ENCODE measurements around the gene DHCR24.

The DHCR24 gene

DNA sequence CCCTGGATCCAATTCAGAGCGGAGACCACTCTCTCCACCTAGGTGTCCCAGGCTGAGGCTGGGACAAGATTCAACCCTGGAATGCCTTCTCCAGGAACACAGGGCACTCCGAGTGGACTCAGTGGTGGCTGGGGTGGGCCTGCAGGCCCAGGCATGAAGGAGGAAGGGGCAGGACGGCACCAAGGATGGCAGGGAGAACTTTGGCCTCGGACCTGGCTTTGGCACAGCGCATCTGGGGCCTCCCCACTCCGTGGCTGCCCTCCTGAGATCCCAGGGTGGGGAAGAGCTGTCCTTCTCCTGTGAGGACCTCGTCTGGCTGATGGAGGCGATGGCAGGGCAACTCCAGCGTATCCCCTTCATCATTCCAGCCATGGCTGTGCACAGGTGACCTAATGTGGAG, 35.6 kb downstream of the DHCR24 start:
- Mint-ChIP-seq H3K4me1 (peaks cover 7% of the 10 kb centered on the region), H3K27me3 (ENCODE audit: low read depth) (no peaks in the 10 kb centered on the region)
- TF ChIP-seq, protein P1, sequence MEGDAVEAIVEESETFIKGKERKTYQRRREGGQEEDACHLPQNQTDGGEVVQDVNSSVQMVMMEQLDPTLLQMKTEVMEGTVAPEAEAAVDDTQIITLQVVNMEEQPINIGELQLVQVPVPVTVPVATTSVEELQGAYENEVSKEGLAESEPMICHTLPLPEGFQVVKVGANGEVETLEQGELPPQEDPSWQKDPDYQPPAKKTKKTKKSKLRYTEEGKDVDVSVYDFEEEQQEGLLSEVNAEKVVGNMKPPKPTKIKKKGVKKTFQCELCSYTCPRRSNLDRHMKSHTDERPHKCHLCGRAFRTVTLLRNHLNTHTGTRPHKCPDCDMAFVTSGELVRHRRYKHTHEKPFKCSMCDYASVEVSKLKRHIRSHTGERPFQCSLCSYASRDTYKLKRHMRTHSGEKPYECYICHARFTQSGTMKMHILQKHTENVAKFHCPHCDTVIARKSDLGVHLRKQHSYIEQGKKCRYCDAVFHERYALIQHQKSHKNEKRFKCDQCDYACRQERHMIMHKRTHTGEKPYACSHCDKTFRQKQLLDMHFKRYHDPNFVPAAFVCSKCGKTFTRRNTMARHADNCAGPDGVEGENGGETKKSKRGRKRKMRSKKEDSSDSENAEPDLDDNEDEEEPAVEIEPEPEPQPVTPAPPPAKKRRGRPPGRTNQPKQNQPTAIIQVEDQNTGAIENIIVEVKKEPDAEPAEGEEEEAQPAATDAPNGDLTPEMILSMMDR (IDR thresholded peaks at IDR 0.05; ENCODE audit: unreplicated experiment in 3 of 3) = no peak

DNA sequence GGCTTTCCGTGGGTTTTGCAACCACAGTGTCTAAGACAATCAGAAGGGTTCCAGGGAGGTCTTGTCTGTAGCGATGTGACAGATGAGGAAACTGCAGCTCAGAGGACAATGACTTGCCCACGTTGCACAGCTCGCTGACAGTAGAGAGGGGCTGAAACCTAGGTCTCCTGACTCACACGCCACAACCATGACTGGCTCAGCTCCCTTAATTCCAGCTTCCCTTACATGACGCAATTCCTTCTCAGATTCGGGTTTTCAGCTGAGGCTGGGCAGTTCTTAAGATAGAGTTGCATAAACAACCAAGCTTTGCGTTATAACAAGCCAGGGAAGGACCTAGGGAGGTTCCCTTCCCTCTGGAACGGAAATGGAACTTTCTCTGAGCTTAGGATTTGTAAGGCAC, 36.3 kb downstream of the DHCR24 start:
- Mint-ChIP-seq H3K9me3 (no peaks in the 10 kb centered on the region), H3K4me1 (peaks cover 7% of the 10 kb centered on the region), H3K36me3 (ENCODE audit: low read depth) (peaks cover 64% of the 10 kb centered on the region), H3K4me3 (no peak overlapping the region), H3K27ac (no peak overlapping the region), H3K27me3 (ENCODE audit: low read depth) (no peaks in the 10 kb centered on the region)
- TF ChIP-seq, protein P1 (IDR thresholded peaks at IDR 0.05; ENCODE audit: unreplicated experiment in 3 of 3) = no peak

More for the DNA sequence above, 35.6 kb downstream of the DHCR24 start:
- Mint-ChIP-seq H3K36me3 (ENCODE audit: low read depth) (peaks cover 70% of the 10 kb centered on the region), H3K4me3 (no peak overlapping the region), H3K27ac (peak overlapping the region in 1 of 3 experiments; percentile 74), H3K9me3 (no peaks in the 10 kb centered on the region)

DNA sequence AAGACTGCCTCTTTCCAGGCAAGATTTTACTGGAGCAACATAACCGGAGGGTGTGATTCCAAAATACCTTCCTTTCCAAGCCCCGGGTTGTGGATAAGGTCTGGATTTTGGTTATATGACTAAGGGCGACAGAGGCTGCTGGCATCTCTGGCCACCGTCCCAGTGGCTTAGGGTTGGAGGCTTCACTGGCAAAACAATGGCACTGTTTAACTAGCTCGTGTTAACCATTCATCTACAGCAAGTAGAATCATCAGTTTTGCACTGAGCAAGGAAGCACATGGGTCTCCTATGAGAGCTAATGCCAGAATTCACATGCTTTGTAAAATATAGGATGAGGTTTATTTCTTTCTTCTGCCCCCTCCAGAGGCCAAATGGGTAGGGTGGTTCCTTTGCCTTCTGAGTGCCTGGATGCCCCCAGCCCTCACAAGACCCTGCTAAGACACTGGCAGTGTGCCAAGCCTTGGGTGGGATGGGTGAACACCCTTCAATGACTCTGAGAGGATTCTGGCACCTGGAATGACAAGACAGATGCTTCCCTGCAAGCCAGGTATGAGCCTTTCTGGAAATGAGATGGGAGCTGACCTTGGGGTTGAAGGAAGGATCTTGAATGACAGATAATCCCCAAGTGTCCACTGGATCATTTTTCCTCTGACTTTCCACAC, 36.8 kb downstream of the DHCR24 start:
- peak overlapping the region; percentile 56 to 83 (median 81) for H3K27ac Mint-ChIP-seq
- H3K4me1 Mint-ChIP-seq = peaks cover 7% of the 10 kb centered on the region
- H3K36me3 Mint-ChIP-seq (ENCODE audit: low read depth) = peaks cover 64% of the 10 kb centered on the region
- no peaks in the 10 kb centered on the region for H3K27me3 Mint-ChIP-seq (ENCODE audit: low read depth)
- H3K9me3 Mint-ChIP-seq = no peaks in the 10 kb centered on the region
- TF ChIP-seq, protein P1 (IDR thresholded peaks at IDR 0.05; ENCODE audit: unreplicated experiment in 3 of 3) = no peak
- no peak overlapping the region for H3K4me3 Mint-ChIP-seq

DNA sequence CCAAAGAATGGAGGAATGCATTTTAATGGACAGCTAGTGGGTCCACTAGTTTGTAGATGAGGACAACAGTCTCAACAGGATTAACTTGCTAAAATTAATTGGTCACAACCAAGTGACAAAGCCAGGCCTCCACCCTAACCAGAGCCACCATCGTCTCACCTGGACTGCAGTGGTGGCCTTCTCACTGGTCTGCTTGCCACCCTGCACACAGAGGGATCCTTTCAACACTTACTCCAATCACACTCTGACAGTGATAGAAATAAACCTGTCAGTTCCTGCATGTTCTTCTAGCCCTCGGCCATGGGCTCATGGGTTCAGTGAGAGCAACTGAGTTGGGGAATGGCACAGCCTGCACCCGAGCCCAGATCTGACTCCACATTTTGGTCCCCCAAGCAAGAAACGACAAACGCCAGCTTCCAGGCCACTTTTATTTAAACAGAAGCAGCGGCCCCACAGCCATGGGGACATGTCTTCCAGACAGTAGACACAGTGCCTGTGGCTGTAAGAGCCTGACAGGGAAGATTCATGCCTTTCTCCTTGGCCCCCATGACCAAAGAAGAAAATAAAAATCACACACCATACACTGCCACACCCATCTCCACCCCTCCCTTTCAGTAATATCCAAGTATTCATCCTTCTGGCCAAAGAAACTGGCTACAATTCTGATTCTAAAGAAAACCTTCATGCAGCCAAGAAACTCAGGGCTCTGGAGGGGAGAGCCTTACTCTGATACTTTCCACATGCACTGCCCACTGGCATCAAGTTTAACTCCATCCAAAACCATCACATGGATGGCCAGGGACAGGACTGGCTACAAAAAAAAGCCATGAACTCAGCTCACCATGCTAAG, 37.6 kb downstream of the DHCR24 start:
- peaks cover 63% of the 10 kb centered on the region for H3K36me3 Mint-ChIP-seq (ENCODE audit: low read depth)
- TF ChIP-seq, protein P1 (IDR thresholded peaks at IDR 0.05; ENCODE audit: unreplicated experiment in 3 of 3) = no peak
- peaks cover 7% of the 10 kb centered on the region for H3K4me1 Mint-ChIP-seq
- H3K9me3 Mint-ChIP-seq = no peaks in the 10 kb centered on the region
- no peaks in the 10 kb centered on the region for H3K27me3 Mint-ChIP-seq (ENCODE audit: low read depth)
- H3K4me3 Mint-ChIP-seq = no peak overlapping the region
- H3K27ac Mint-ChIP-seq = peak overlapping the region; percentile 56 to 83 (median 81)

DNA sequence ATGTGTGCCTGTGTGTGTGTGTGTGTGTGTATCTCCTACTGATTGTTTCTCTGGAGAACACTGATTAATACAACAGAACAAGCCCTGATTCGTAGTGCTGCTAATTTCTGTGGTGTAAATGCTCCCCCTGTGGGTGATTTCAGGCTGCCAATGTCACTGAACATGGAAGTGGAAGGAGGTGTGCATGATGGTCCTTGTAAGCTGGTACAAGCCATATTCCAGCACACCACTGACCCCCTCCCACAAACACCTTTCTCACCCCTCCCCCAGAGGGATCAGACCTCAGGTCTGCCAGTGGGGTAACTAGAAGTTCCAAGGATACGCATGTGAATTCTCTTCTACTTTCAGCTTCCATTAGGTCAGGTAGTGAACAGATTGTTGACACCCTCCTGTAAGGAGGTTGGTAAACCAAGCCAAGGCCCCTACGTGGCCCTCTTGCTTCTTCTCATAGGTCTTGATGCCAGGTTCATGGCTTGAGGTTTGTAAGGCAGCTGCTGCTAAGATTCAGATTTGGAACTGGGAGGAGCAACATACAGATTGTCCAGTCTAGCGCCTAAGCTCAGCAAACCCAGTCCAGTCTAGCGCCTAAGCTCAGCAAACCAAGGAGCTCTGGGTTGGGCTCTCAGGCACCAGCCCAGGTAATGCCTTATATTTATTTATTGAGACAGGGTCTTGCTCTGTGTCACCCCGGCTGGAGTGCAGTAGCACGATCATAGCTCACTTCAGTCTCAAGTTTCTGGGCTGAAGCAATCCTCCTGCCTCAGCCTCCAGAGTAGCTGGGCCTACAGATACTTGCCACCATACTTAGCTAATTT, 38.7 kb downstream of the DHCR24 start:
- no peak overlapping the region for H3K27ac Mint-ChIP-seq
- peaks cover 56% of the 10 kb centered on the region for H3K36me3 Mint-ChIP-seq (ENCODE audit: low read depth)
- no peak overlapping the region for H3K4me3 Mint-ChIP-seq
- TF ChIP-seq, protein P1 (IDR thresholded peaks at IDR 0.05; ENCODE audit: unreplicated experiment in 3 of 3) = no peak
- peaks cover 7% of the 10 kb centered on the region for H3K4me1 Mint-ChIP-seq
- H3K27me3 Mint-ChIP-seq (ENCODE audit: low read depth) = no peaks in the 10 kb centered on the region
- H3K9me3 Mint-ChIP-seq = no peaks in the 10 kb centered on the region
